Amniotic stem cell (primary cell): ENCODE data around the gene RAD18.

Experiments
- DNase-seq: peaks from one replicate; lab custom pipeline; 2025; lab: John Stamatoyannopoulos, UW

Gene RAD18

GRCh38 chr3:8835385-8835784 is 127.9 kb downstream of the RAD18 start:
- DNase-seq = no peak

DNA sequence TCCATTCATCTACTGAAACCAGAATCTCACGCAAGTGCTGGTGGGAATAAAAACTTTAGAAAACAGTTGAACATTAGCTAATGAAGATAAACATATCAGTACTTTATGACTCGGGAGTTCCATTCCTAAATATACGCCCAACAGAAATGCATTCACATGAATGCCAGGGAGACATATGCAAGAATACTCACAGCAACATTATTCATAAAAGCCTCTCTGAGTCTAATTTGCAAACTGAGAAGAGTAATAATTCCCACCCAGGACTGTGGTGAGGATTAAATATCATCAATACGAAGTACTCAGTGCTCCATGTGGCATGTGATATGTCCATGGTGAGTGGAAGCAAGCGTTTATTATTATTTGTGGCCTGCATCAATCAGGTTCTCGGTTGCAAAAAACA is 128.3 kb downstream of the RAD18 start:
- DNase-seq = no peak

DNA sequence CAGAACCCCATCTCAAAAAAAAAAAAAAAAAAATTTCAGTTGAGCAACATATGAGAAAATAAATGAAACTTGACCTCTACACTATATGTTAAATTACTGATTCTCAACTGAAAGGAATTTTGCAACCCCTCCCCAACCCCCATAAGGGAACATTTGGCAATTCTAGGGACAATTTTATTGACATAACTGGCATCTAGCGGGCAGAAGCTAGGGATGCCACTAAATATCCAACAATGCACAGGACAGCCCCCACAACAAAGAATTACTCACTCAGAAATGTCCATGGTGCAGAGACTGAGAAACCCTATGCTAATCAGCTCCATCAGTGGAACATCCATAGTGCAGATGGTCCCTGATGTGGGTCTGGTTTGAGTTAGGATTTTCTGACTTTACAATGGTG is 135.6 kb downstream of the RAD18 start:
- no peak for DNase-seq
